Activated gamma-delta T cell treated with anti-CD3 and anti-CD28 coated beads, Interleukin-2, amount 50 U/mL, for 16 hours (primary cell): ENCODE results near the gene GPT2.
"Not testable (repeated sequence)": the region's sequence is repeated elsewhere in the genome, so short reads cannot be mapped to it uniquely, and the experiment has no call there.

Experiments used
- DNase-seq: peaks from one replicate; pipeline ENCODE4 v3.0.0-alpha.2; 2020; ENCODE audit warnings: low read depth

The GPT2 gene

GRCh38 chr16:46923513-46924295 lies 39.5 kb downstream of the GPT2 start:
- no peak for DNase-seq

GRCh38 chr16:46924402-46924801 lies 40.2 kb downstream of the GPT2 start:
- DNase-seq: no peak

- DNase-seq: no peak
These were observed 42.5 kb downstream of the GPT2 start for GRCh38 chr16:46926470-46927225.

- DNase-seq: no peak
These were observed 43.1 kb downstream of the GPT2 start for GRCh38 chr16:46927273-46927672.

GRCh38 chr16:46928811-46929210 lies 44.6 kb downstream of the GPT2 start:
- DNase-seq: no peak

- DNase-seq: peak; percentile 27
These were observed 45.5 kb downstream of the GPT2 start for GRCh38 chr16:46929378-46930332.

GRCh38 chr16:46930861-46931260 lies 46.7 kb downstream of the GPT2 start:
- DNase-seq: no peak

DNA sequence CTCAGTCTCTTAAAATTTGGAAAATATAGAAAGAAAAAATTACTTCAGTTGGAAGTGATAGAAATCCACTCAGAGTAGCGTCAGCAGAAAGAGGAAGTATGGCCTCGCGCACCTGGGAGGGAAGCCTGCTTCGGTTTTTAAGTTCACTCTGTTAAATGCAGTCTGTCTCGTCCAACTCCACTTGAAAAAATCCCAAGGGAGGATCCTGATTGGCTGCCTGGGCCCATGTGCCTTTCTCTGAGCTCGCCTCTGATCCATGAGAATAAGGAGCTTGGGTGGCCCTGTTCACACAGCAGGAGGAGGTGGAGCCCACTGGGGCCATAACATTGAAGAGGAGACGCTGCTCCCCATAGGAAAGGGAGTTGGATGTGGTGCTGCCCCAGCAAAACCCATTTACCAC lies 48.6 kb downstream of the GPT2 start:
- no peak for DNase-seq

DNA sequence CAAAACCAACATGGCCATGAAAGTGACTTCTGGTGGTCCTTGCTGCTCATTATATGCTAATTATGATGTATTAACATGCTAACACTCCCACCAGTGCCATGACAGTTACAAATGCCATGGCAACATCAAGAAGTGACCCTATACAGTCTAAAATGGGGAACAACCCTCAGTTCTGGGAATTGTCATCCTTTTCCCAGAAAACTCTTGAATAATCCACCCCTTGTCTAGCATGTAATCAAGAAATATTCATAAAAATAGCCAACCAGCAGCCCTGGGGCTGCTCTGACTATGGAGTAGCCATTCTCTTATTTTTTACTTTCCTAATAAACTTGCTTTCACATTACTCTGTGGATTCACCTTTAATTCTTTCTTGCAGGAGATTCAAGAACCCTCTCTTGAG lies 53.4 kb downstream of the GPT2 start:
- DNase-seq: no peak

GRCh38 chr16:46944713-46945112 lies 60.6 kb downstream of the GPT2 start:
- not testable (repeated sequence) for DNase-seq

DNA sequence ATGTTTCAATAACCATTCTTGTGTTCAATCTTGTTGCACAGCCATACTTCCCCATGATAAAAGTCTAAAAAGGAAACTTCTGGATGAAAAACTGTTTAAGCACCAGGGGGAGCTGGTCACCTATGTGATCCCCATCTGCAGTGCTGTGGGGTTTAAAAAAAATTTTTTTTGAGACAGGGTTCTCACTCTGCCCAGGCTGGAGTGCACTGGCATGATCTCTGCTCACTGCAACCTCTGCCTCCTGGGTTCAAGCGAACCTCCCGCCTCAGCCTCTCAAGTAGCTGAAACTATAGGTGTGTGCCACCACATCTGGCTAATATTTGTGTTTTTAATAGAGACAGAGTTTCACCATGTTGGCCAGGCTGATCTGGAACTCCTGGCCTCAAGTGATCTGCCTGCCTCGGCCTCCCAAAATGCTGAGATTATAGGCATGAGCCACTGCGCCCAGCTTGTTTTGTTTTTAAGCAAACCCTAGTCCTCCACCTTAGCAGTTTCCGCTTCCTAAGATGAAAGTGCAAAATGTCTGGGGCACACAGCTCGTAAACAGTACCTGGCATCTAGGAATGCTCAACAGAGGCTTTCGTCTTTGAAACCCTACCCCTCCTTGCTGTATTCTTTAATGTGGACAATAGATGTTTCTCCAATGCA lies 63.9 kb downstream of the GPT2 start:
- no peak for DNase-seq

GRCh38 chr16:46948548-46949166 lies 64.5 kb downstream of the GPT2 start:
- DNase-seq: no peak

DNA sequence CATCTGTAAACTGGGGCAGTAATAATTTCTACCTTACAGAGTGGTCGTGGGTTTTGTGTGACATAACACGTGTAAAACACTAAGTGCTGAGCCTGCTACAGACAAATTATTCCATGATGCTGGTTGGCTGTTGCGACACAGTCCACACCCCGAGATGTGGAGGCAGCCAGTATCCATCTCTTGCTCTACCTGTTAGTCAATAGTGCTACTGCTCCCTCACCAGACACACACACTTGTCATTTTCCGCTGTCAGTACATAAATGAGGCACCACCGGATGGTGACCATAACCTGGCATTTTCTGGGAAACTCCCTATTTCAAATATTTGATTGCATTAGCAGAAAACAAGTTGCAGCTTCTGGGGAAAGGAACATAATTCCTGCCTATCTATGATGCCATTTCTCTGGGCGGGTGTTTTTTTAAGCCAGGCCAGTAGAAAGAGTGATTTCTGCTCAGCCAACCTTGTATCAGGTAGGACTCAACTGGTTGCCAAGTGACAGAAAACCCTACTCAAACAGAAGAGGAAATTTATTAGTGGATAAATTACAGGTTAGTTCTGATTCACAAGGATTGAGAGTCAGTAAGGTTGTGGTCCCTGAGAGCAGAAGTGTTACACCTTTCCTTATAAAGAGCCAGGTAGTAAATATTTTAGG lies 65.2 kb downstream of the GPT2 start:
- DNase-seq: no peak

DNA sequence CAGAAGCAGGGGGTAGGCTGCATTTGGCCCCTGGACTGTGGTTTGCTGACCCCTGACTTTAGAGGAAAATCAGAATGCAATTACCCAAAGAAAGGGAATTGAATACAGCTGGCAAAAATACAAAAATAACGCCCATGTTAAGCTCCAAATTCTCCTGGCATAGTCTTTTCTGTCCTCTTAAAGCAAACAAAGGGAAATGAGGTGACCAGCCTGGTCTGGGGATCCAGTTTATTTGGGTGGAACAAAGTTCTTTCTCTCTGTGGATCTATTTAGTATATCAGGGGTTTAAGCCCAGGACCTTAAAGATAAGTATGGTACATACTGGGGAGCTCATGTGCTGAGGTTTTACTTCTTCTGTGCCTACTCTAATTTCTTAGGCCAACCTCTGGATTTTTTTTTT lies 65.8 kb downstream of the GPT2 start:
- no peak for DNase-seq

DNA sequence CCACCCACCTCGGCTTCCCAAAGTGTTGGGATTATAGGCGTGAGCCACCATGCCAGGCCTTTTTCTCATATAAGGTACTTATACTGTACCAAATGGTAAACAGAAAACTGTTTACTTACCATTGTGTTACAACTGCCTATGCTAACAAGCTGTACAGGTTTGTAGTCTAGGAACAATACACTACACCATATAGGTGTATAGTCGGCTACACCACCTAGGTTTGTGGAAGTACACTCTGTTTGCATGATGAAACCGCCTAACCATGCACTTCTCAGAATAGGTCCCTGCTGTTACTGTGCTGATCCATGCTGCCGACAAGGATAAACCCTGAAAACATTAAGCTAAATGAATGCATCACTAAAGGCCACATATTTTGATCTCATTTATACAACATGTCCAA lies 70.4 kb downstream of the GPT2 start:
- no peak for DNase-seq

DNA sequence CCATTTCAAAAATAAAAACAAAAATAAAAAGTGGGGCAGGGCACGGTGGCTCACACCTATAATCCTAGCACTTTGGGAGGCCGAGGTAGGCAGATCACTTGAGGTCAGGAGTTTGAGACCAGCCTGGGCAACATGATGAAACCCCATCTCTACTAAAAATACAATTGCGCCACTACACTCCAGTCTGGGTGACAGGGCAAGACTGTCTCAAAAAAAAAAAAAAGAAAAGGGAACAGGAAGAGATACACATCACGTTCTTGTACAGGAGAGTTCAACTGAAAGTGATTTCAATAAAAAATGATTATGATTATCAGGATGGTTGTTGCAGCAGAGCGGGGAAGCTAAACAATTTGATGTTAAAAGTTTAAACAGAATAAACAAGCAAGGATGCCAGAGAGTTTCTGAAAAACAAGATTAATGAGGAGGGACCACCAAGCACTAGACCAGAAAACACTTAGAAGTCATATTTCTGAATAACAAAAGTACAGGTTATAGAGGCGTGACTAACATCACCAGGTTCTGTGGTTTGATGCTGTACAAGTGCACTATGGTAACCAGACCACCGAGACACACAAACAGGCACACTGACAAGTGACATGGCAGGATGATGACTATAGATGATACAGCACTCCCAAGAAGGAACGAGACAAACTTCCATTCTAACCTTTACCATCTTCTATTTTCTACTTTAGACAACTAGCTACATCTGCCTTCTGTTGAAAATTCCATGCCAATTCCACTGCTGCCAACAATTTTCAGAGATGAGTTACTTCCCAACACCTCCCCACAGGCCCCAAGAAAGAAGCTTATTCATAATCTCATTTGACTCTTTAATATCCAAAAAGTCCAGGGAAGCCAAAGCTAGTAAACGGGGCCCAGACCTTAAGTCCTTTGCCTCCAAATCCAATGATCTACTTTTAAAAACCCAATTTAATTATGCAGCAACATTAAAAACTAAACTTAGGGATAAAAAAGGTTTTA lies 77.5 kb downstream of the GPT2 start:
- no peak for DNase-seq

- DNase-seq: no peak
These were observed 78.5 kb downstream of the GPT2 start for GRCh38 chr16:46962629-46963028.

GRCh38 chr16:46968063-46968435 lies 83.9 kb downstream of the GPT2 start:
- DNase-seq: no peak

DNA sequence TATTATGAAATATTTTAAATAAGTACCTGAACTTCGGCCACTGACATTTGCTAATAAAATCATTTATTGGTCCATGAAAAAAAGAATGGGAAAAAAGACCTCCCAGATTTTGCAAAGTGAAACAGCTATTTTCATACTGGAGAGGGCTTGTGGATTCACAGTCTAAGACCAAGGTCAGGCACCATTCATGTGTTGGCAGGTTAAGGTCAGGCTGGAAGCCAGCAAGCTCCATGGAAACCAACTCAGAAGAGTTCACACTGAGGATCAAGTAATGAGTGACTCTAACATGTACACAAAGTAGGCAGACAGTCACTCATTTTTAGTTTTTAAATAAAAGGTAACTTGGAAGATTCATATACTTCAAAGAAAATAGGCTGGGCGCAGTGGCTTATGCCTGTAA lies 85.9 kb downstream of the GPT2 start:
- no peak for DNase-seq

- no peak for DNase-seq
These were observed 87.1 kb downstream of the GPT2 start for GRCh38 chr16:46971271-46971670.
